HG02870 (cell line): ENCODE measurements around the gene USP25.

Experiments used
- ATAC-seq: cut with Tn5 transposase; IDR thresholded peaks from one replicate; pipeline ENCODE4 v1.9.1; 2021; ENCODE audit warnings: mild to moderate bottlenecking, moderate library complexity; ENCODE audit not compliant: unreplicated experiment

The USP25 gene

DNA sequence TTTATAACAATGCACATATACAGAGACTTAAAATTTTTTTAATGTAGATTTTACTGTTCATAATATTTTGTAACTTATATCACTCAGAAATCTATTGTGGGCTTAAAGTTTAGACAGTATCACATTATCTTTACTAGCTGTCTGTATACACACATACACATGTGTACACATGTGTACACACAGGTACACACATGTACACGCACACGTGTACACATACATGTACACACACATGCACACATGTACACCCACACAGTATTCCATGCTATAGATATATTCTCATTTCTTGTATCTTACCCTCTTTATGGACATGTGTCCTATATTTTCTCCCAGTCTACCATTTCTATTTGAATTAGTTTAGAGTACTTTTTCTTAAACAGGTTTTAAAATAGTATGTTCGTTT lies 123.3 kb downstream of the USP25 start:
- no peak for ATAC-seq

DNA sequence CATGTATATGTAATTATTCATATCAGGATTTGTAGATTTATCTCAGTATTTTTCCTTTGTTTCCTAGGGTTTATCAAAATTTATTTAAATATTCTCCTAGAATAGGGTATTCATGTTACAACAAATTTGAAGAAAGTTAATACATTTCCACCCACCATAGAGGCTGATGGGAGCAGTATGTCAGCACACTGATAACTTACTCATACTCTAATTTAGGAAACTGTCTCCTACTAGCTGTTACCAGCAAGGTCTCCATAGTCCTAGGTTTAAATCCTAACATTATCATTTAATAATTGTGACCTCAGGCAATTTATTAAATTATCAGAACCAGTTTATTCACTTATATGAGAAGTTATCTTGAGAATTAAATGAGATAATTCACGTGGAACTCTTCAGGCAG lies 127.0 kb downstream of the USP25 start:
- no peak for ATAC-seq

- no peak for ATAC-seq
Measured at GRCh38 chr21:15857740-15858139, 128.0 kb downstream of the USP25 start.

GRCh38 chr21:15860541-15860940 lies 130.8 kb downstream of the USP25 start:
- ATAC-seq: no peak

DNA sequence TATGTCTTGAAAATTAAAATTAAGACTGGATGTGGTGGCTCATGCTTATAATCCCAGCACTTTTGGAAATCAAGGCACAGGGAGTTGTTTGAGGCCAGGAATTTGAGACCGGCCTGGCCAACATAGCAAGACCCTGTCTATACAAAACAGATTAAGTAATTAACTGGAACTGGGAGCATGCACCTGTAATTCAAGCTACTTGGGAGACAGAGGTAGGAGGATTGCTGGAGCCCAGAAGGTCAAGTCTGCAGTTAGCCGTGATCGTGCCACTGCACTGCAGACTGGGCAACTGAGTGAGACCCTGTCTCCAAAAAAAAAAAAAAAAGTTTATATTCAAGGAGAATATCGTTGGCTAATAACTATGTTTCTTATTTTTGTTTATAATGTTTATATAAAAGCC lies 139.2 kb downstream of the USP25 start:
- no peak for ATAC-seq

- peak; percentile 48 for ATAC-seq
Measured at GRCh38 chr21:15870819-15871218, 141.0 kb downstream of the USP25 start.

DNA sequence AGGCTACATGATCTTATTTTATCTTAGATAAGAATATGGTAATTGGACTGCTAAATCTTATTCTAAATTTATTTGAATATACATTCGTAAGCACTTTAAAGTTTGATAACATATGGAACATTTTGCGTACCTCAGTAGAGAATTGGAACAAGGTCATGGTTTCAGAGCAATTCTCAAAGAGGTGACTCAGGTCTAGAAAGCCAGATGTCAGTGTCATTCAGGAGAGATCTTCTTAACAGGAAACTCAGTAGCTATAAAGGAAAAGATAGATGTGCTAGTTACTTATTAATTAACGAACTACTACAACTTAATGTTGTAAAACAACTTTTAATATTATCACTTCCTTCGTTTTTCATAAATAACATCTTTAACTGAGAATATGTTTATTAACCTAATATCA lies 142.5 kb downstream of the USP25 start:
- peak; percentile 65 for ATAC-seq

DNA sequence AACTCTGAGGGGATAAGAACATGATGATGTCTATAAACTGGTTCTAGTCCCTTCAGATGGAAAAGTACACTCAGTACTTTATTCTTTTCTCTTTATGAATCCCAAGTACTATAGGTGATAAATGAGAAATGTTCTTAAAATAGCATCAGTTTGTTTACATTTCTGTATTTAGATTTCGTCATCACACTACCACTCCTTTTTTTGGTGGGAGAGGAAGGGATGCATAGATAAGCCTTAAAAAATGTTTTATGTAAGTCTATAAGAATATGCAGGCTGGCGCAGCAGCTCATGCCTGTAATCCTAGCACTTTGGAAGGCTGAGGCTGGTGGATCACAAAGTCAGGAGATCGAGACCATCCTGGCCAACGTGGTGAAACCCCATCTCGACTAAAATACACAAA lies 144.8 kb downstream of the USP25 start:
- no peak for ATAC-seq

- ATAC-seq: no peak
Measured at GRCh38 chr21:15875286-15875685, 145.5 kb downstream of the USP25 start.

DNA sequence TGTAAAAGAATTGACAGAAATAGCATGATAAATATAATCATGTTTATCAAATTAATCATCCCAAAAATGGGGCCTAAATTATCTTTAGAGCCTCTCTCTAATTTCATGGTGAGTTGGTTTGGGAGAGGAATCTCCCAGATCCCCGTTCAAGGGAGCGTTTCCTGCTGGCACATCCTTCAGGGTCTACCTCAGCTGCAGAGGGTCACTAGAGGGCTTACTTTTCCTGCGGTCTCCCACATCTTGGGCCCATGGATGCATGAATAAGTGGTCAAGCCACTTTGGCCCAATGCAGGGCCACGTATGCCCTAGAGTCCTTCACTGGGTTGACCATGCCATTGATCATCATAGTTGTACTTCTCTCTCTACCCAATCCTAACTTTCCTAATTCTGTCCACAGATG lies 164.1 kb downstream of the USP25 start:
- ATAC-seq: no peak

DNA sequence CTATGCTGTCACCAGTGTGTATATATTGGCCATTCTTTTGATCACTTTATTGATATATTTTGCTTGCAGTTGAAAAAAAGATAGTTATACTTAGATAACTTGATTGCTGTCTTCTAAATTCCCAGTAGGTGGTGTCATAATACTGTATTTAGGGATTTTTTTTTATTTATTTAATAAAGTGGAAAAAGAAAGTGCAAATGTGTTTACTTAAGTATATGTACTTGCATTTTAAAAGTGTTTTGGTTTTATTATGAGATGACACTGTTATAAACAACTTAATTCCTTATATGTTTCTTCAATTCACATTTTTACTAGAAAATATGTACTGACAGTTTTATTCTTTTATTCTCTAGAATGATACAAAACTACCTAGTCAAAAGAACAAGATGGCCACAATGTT lies 164.8 kb downstream of the USP25 start:
- no peak for ATAC-seq

GRCh38 chr21:15895142-15896106 lies 165.6 kb downstream of the USP25 start:
- no peak for ATAC-seq

GRCh38 chr21:15896501-15896900 lies 166.7 kb downstream of the USP25 start:
- ATAC-seq: no peak

DNA sequence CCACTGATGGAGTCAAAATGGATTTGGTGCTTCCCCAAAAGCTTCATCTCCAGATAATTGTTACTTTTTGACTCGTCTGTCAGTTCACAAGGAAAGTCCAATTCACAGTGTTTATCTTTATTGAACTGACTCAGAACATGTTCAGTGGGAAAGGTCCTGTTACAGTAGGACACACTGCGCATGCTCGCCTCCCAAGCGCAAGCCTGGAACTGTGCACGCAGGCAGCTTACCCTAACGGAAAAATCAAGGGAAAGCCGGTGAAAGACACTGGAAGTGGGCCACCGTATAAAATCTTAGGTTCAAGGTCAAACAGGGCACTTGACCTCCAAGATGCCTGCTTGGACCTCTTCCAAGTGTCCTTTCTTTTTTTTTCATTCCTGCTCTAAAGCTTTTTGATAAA lies 174.6 kb downstream of the USP25 start:
- no peak for ATAC-seq

GRCh38 chr21:15908187-15908586 lies 178.4 kb downstream of the USP25 start:
- ATAC-seq: no peak

DNA sequence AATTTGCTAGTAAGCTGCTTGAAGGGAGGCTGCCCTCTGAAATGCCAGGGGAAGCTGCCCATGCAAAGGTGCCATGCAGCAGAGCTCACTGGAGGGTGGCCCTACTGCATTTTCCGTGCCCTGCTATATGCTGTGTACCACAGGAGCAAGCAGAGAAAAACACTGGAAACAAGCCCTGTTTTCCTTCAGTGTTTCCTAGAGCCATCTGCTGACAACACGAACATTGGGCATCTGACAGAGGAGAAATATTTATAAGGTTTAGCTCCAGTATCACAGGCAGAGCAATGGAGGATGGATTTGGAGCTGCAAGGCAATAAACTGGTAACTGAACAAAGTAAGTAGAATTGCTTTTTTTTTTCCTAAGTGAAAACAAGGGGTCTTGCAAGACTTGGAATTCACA lies 198.4 kb downstream of the USP25 start:
- no peak for ATAC-seq

GRCh38 chr21:15928686-15929425 lies 199.1 kb downstream of the USP25 start:
- ATAC-seq: no peak

GRCh38 chr21:15929536-15929935 lies 199.8 kb downstream of the USP25 start:
- no peak for ATAC-seq
